ENCODE measurements around the gene POLA1. TPM values are rescaled to one million over a fixed set of nuclear protein-coding genes. Genes with fewer than 3 reads are reported as not detected.

Gene POLA1
- total and polyA plus RNA-seq, 2 donors (not counting 1 experiment from before 2014, with no cell fraction given): 3.0 to 16.3 TPM

DNA sequence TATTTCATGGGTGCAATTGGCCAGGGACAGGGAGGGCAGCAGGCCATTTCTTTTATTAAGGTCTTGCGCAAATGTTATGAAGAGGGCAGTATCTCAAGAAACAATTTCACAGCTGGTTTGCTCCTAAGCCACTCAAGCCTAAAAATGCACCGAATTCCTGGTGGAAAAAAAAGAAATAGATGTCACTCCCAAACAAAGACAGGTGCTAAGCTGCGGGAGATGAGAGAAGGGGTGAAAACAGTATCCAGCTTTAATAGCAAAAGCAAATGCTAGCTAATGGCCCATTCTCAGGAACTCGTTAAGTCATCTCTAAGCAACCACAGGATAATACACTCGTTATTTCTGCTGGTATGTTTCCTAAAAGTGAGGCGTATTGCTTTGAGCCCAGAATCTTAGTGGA is 205.7 kb downstream of the POLA1 start:
- H3K27me3 ChIP-seq (replicated peaks in 1 of 4; ENCODE audit: control extremely low read depth in 1 of 4, control insufficient read depth in 3 of 4, insufficient read depth in 4 of 4, low read length in 3 of 4): no peaks in the 10 kb centered on the region
- no peak overlapping the region for H3K4me3 Mint-ChIP-seq
- intact Hi-C loops (cut with micrococcal nuclease): no loop called here
- no peak overlapping the region for H3K27ac Mint-ChIP-seq
- no peaks in the 10 kb centered on the region for H3K27me3 Mint-ChIP-seq
- H3K79me2 ChIP-seq (ENCODE audit: control insufficient read depth, insufficient read depth, low read length): no peaks in the 10 kb centered on the region
- no peaks in the 10 kb centered on the region for H3K9me3 ChIP-seq (ENCODE audit: control extremely low read depth in 1 of 3, control insufficient read depth in 2 of 3, insufficient read depth in 1 of 3, low read length in 2 of 3)
- no CpG with 5 or more reads among the region's 6 CpGs for WGBS (ENCODE audit: insufficient coverage)
- no peak overlapping the region for H3K9ac ChIP-seq (ENCODE audit: low read length)
- no peak overlapping the region for H3K27ac ChIP-seq (ENCODE audit: low read length in 2 of 2)
- H3K4me1 ChIP-seq (ENCODE audit: control insufficient read depth in 2 of 2, insufficient read depth in 2 of 2, low read length in 2 of 2): no peaks in the 10 kb centered on the region
- ChIA-PET POLR2A (no interaction called here), CTCF (no interaction called here)
- DNase-seq (no peak), ATAC-seq (ENCODE audit: low read depth) (no peak)
- no peaks in the 10 kb centered on the region for H3K36me3 ChIP-seq (replicated peaks in 1 of 2; ENCODE audit: control extremely low read depth in 1 of 2, control insufficient read depth in 1 of 2, extremely low read depth in 1 of 2, insufficient read depth in 2 of 2, low read length in 1 of 2)
- no peaks in the 10 kb centered on the region for H3K4me1 Mint-ChIP-seq
- H4K20me1 ChIP-seq (ENCODE audit: control insufficient read depth, insufficient read depth, low read length, poor library complexity, severe bottlenecking): no peaks in the 10 kb centered on the region
- no peak overlapping the region for H3K4me2 ChIP-seq (replicated peaks; ENCODE audit: low read depth, low read length, poor library complexity, severe bottlenecking)
- H3K9me3 Mint-ChIP-seq (ENCODE audit: insufficient read depth): no peaks in the 10 kb centered on the region
- no peak overlapping the region for H3K4me3 ChIP-seq (ENCODE audit: control extremely low read depth in 1 of 5, extremely low read depth in 1 of 5, insufficient read depth in 1 of 5, low read depth in 2 of 5, low read length in 4 of 5)
- no peak overlapping the region for H2AFZ ChIP-seq (ENCODE audit: insufficient read depth, low read depth, low read length, poor library complexity, severe bottlenecking)
- no peak for TF ChIP-seq EZH2 (IDR thresholded peaks at IDR 0.05; ENCODE audit: borderline replicate concordance, insufficient read depth, low read depth, low read length, poor library complexity, severe bottlenecking)
- TF ChIP-seq, protein P1, sequence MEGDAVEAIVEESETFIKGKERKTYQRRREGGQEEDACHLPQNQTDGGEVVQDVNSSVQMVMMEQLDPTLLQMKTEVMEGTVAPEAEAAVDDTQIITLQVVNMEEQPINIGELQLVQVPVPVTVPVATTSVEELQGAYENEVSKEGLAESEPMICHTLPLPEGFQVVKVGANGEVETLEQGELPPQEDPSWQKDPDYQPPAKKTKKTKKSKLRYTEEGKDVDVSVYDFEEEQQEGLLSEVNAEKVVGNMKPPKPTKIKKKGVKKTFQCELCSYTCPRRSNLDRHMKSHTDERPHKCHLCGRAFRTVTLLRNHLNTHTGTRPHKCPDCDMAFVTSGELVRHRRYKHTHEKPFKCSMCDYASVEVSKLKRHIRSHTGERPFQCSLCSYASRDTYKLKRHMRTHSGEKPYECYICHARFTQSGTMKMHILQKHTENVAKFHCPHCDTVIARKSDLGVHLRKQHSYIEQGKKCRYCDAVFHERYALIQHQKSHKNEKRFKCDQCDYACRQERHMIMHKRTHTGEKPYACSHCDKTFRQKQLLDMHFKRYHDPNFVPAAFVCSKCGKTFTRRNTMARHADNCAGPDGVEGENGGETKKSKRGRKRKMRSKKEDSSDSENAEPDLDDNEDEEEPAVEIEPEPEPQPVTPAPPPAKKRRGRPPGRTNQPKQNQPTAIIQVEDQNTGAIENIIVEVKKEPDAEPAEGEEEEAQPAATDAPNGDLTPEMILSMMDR (IDR thresholded peaks at IDR 0.05): no peak

DNA sequence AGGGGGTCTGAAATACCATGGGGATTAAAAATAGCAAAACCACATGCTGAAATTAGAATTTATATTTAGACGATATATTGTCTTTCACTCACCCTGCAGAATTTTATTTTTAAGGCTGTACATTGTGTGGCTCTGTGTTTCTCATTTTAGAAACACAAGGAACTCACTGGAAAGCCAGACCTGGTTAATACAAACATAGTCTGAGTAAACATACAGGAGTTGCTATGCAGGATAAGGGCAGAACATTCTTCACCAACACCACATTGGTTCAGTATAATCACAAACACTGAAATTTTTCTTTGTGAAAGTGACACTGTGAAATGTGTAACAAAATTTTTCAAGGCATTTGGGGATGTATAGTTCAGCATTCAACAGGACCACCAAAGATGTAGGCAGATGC is 206.5 kb downstream of the POLA1 start:
- Histone ChIP-seq H3K4me3 (ENCODE audit: control extremely low read depth in 1 of 5, extremely low read depth in 1 of 5, insufficient read depth in 1 of 5, low read depth in 2 of 5, low read length in 4 of 5) (no peak overlapping the region), H3K27me3 (replicated peaks in 1 of 4; ENCODE audit: control extremely low read depth in 1 of 4, control insufficient read depth in 3 of 4, insufficient read depth in 4 of 4, low read length in 3 of 4) (no peaks in the 10 kb centered on the region), H3K9ac (ENCODE audit: low read length) (no peak overlapping the region), H3K79me2 (ENCODE audit: control insufficient read depth, insufficient read depth, low read length) (no peaks in the 10 kb centered on the region), H2AFZ (ENCODE audit: insufficient read depth, low read depth, low read length, poor library complexity, severe bottlenecking) (no peak overlapping the region), H3K36me3 (replicated peaks in 1 of 2; ENCODE audit: control extremely low read depth in 1 of 2, control insufficient read depth in 1 of 2, extremely low read depth in 1 of 2, insufficient read depth in 2 of 2, low read length in 1 of 2) (no peaks in the 10 kb centered on the region), H3K4me2 (replicated peaks; ENCODE audit: low read depth, low read length, poor library complexity, severe bottlenecking) (no peak overlapping the region), H4K20me1 (ENCODE audit: control insufficient read depth, insufficient read depth, low read length, poor library complexity, severe bottlenecking) (no peaks in the 10 kb centered on the region), H3K4me1 (ENCODE audit: control insufficient read depth in 2 of 2, insufficient read depth in 2 of 2, low read length in 2 of 2) (no peaks in the 10 kb centered on the region), H3K27ac (ENCODE audit: low read length in 2 of 2) (no peak overlapping the region), H3K9me3 (ENCODE audit: control extremely low read depth in 1 of 3, control insufficient read depth in 2 of 3, insufficient read depth in 1 of 3, low read length in 2 of 3) (no peaks in the 10 kb centered on the region)
- H3K4me3 Mint-ChIP-seq: no peak overlapping the region
- ATAC-seq (ENCODE audit: low read depth) (no peak), DNase-seq (no peak)
- ChIA-PET CTCF (no interaction called here), POLR2A (no interaction called here)
- H3K9me3 Mint-ChIP-seq (ENCODE audit: insufficient read depth): no peaks in the 10 kb centered on the region
- no peak for TF ChIP-seq EZH2 (IDR thresholded peaks at IDR 0.05; ENCODE audit: borderline replicate concordance, insufficient read depth, low read depth, low read length, poor library complexity, severe bottlenecking)
- TF ChIP-seq, protein P1 (IDR thresholded peaks at IDR 0.05): no peak
- no peaks in the 10 kb centered on the region for H3K27me3 Mint-ChIP-seq
- H3K4me1 Mint-ChIP-seq: no peaks in the 10 kb centered on the region
- no peak overlapping the region for H3K27ac Mint-ChIP-seq
- intact Hi-C loops (cut with micrococcal nuclease): no loop called here
- no CpG with 5 or more reads among the region's 1 CpG for WGBS (ENCODE audit: insufficient coverage)

Data from B cell (primary cell).